GM19467 (cell line): Measurements from ENCODE around the gene C16orf78.

Experiments used
- ATAC-seq: cut with Tn5 transposase; IDR thresholded peaks from one replicate; pipeline ENCODE4 v1.9.1; 2021; ENCODE audit warnings: mild to moderate bottlenecking, moderate library complexity; ENCODE audit not compliant: unreplicated experiment

The C16orf78 gene

GRCh38 chr16:49427771-49428170, 54.2 kb downstream of the C16orf78 start:
- ATAC-seq, result no peak

GRCh38 chr16:49428808-49429207, 55.2 kb downstream of the C16orf78 start:
- ATAC-seq, result no peak

GRCh38 chr16:49431040-49431439, 57.4 kb downstream of the C16orf78 start:
- ATAC-seq, result no peak

- ATAC-seq, result no peak
These were observed 58.1 kb downstream of the C16orf78 start for GRCh38 chr16:49431591-49432290.

GRCh38 chr16:49434733-49435132, 61.1 kb downstream of the C16orf78 start:
- no peak for ATAC-seq

DNA sequence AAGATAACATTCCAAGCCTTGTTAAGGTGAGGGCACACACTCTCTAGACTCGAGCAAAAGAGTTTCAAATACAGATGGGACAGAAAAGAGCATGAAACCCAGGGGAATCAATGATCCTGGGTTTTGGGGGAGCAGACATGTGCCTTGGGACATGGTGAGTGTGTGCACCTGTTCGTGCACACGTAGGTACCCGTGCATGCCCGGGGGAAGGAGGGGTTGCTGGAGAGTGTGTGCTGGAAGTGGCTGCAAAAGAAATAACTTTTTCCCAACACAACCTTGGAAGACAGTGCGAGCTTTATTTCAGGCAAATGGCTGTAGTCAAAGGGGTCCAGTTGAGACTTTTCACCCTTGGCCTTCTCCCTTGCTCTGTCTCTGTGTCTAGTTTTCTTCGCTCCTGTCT, 62.6 kb downstream of the C16orf78 start:
- ATAC-seq, result no peak

DNA sequence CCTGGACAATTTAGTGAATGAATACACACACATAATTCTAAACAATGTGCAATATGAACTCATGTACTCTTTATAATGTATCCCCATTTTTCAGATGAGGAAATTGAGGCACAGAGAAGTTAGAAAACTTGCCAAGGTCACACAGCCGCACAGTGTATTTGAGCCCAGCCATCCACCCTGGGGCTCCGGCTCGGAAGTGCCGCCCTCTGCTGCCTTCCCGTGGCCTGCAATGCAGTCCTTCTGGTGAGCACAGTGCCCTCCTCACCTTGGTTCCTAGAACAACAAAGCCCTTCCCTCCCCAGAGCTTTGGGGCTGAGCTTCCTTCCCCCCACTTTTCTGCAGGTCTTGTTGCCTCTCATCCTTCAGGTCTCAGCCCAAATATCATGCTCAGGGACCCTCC, 63.7 kb downstream of the C16orf78 start:
- ATAC-seq, result no peak

DNA sequence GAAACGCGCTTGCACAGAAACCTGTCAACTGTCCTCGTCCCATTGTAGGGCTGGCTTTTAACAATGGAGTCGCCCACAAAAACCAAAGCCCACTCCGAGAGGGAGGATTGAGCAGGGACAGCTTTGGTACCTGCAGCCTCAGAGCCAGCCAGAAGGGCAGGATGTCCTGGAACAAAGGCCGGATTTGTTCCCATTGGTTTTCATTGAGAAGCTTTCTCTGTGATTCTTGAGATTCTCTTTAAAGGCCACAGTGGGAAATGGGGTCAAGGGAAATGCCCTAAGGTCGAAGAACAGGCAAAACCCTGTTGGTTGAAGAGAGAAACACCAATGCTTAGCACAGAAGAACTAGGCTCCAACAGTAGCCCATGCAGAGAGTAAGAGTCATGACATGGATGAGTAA, 65.4 kb downstream of the C16orf78 start:
- ATAC-seq, result no peak

- no peak for ATAC-seq
These were observed 66.1 kb downstream of the C16orf78 start for GRCh38 chr16:49439676-49440075.

DNA sequence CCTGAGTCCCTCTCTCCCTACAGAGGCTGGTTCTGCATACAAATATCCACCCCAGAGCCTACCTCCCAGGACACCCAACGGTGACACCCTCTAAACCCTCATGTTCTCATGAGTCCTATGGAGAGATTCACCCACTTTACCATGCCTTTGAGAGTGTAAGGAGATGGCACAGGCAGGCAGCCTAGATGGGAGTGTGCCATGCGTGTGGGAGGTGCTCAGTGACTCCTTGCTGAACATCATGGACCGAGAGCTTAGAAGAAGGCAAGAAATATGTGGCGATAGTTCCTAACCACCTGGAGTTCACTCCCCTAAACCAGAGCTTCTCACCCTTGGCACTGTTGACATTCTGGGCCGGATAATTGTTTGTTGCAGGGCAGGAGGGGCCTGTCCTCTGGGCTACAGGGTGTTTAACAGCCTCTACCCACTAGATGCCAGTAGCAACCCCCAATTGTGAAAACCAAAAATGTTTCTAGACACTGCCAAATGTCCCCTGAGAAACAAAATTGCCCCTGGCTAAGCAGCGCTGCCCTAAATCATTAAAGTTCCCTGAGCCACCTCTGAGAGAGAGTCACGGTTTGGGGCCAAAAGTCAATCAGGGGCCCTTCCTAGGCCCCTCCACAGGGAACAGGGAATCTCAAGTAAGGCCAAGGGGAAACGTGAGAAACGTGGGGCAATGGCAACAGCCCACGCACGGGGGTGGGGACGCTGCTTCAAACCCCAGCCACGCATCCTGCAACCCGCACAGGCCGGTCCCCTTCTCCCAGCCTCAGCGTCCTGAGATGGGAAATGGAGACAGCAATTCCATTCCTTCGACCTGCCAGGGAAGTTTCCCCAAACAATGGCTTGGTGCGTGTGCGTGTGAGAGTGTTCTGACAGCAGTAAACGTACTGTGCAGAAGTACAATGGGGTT, 66.8 kb downstream of the C16orf78 start:
- ATAC-seq, result no peak

DNA sequence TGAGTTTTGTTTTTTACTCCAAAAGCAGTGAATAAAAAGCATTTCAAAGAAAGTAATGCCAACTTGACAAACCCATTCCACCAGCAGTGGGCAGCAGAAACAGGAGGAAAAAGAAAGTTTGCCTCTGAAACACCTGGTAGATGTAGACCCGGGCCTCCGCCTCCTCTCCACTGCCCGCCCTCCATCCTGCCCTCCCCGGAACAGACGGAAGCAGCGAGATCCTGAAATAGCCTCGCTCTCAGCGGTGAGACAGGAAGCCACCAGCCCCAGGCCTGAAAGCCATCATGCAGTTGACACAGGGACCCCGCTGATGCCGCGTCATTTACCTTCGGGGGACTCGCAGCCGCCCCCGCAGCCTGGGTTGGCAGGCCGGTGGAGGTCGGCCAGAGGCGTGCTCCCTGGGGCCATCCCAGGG, 67.8 kb downstream of the C16orf78 start:
- ATAC-seq, result peak; percentile 96

- no peak for ATAC-seq
These were observed 69.2 kb downstream of the C16orf78 start for GRCh38 chr16:49442805-49443204.

DNA sequence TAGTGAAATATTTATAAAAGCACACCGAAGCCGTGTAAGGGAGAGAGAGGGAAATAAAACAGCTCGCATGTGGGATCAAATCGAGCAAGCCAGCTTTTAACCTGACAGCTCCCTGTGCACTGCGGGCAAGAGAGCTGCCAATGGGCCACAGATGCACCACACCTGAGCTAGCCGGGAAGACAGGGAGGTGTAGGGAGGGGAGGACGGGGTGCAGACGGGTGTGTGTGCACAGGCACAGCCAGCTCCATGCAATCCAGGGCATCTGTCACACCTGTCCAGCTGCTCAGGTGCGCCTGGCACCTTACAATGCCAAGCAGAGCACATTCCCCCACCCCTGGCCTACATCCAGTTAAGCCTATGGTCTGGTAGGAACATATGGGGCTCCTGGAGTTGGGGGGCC, 70.0 kb downstream of the C16orf78 start:
- no peak for ATAC-seq

DNA sequence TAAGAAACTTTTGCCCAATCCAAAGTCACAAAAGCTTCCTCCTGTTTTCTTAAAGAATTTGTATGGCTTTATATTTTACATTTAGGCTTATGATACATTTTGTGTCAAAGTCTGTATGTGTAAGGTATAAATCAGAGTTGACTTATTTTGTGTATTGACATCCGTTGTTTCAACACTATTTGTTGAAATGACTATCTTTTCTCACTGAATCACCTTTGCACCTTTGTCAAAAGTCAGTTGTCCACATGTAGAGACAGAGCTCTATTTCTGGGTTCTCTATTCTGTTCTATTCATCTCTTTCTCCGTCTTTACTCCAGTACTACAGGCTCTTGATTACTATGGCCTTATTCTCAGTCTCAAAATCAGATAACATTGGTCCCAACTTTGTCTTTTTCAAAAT, 73.2 kb downstream of the C16orf78 start:
- ATAC-seq, result no peak
